GM12872 (cell line): Measurements from ENCODE around the gene COL16A1.

Source experiments
- CTCF ChIP-seq: IDR thresholded peaks from 3 replicates; pipeline ENCODE4 v1.5.1; 2011; ENCODE audit warnings: low read depth, mild to moderate bottlenecking, low read length, moderate library complexity; ENCODE audit not compliant: insufficient read depth

The COL16A1 gene

GRCh38 chr1:31731049-31731565 is 27.3 kb upstream of the COL16A1 start:
- no peak for TF ChIP-seq CTCF

- no peak for TF ChIP-seq CTCF
Observed at GRCh38 chr1:31730336-31731048, 26.7 kb upstream of the COL16A1 start.

GRCh38 chr1:31727849-31728248 is 24.0 kb upstream of the COL16A1 start:
- no peak for TF ChIP-seq CTCF

- no peak for TF ChIP-seq CTCF
Observed at GRCh38 chr1:31727195-31727594, 23.4 kb upstream of the COL16A1 start.

- no peak for TF ChIP-seq CTCF
Observed at GRCh38 chr1:31726715-31727114, 22.9 kb upstream of the COL16A1 start.

GRCh38 chr1:31725777-31726535 is 22.1 kb upstream of the COL16A1 start:
- no peak for TF ChIP-seq CTCF

GRCh38 chr1:31725134-31725533 is 21.3 kb upstream of the COL16A1 start:
- TF ChIP-seq CTCF: no peak
